Measurements from ENCODE around the gene MISP.
"Not testable (repeated sequence)": the region's sequence is repeated elsewhere in the genome, so short reads cannot be mapped to it uniquely, and the experiment has no call there.

MISP gene

GRCh38 chr19:723714-724113 lies 27.2 kb upstream of the MISP start:
- in situ Hi-C loops (cut with HindIII; ENCODE audit: low sequenced_read_pairs): no loop called here

- in situ Hi-C loops (cut with HindIII; ENCODE audit: low sequenced_read_pairs): no loop called here
Observed at GRCh38 chr19:725461-726089, 25.3 kb upstream of the MISP start.

- in situ Hi-C loops (cut with HindIII; ENCODE audit: low sequenced_read_pairs): no loop called here
Observed at GRCh38 chr19:726993-727956, 23.6 kb upstream of the MISP start.

- in situ Hi-C loops (cut with HindIII; ENCODE audit: low sequenced_read_pairs): no loop called here
Observed at GRCh38 chr19:728011-728410, 22.9 kb upstream of the MISP start.

- in situ Hi-C loops (cut with HindIII; ENCODE audit: low sequenced_read_pairs): not testable (repeated sequence)
Observed at GRCh38 chr19:729564-729963, 21.3 kb upstream of the MISP start.

- in situ Hi-C loops (cut with HindIII; ENCODE audit: low sequenced_read_pairs): no loop called here
Observed at GRCh38 chr19:729965-730668, 20.8 kb upstream of the MISP start.

- in situ Hi-C loops (cut with HindIII; ENCODE audit: low sequenced_read_pairs): no loop called here
Observed at GRCh38 chr19:731000-731399, 19.9 kb upstream of the MISP start.

- in situ Hi-C loops (cut with HindIII; ENCODE audit: low sequenced_read_pairs): no loop called here
Observed at GRCh38 chr19:732148-733069, 18.5 kb upstream of the MISP start.

- in situ Hi-C loops (cut with HindIII; ENCODE audit: low sequenced_read_pairs): no loop called here
Observed at GRCh38 chr19:734716-735115, 16.2 kb upstream of the MISP start.

- in situ Hi-C loops (cut with HindIII; ENCODE audit: low sequenced_read_pairs): no loop called here
Observed at GRCh38 chr19:736125-736524, 14.8 kb upstream of the MISP start.

GRCh38 chr19:737591-738093 lies 13.3 kb upstream of the MISP start:
- in situ Hi-C loops (cut with HindIII; ENCODE audit: low sequenced_read_pairs): no loop called here

- in situ Hi-C loops (cut with HindIII; ENCODE audit: low sequenced_read_pairs): no loop called here
Observed at GRCh38 chr19:738509-739128, 12.3 kb upstream of the MISP start.

GRCh38 chr19:739998-740715 lies 10.8 kb upstream of the MISP start:
- in situ Hi-C loops (cut with HindIII; ENCODE audit: low sequenced_read_pairs): no loop called here

GRCh38 chr19:740816-741505 lies 10.0 kb upstream of the MISP start:
- in situ Hi-C loops (cut with HindIII; ENCODE audit: low sequenced_read_pairs): not testable (repeated sequence)

- in situ Hi-C loops (cut with HindIII; ENCODE audit: low sequenced_read_pairs): no loop called here
Observed at GRCh38 chr19:741506-742131, 9.3 kb upstream of the MISP start.

GRCh38 chr19:742540-743075 lies 8.3 kb upstream of the MISP start:
- in situ Hi-C loops (cut with HindIII; ENCODE audit: low sequenced_read_pairs): no loop called here

- in situ Hi-C loops (cut with HindIII; ENCODE audit: low sequenced_read_pairs): no loop called here
Observed at GRCh38 chr19:743168-743687, 7.7 kb upstream of the MISP start.

- in situ Hi-C loops (cut with HindIII; ENCODE audit: low sequenced_read_pairs): not testable (repeated sequence)
Observed at GRCh38 chr19:745138-745537, 5.8 kb upstream of the MISP start.
